Activated naive CD8-positive, alpha-beta T cell treated with anti-CD3 and anti-CD28 coated beads, Interleukin-2, amount 10 ng/mL, durations not matched to agents 7 days and 5 days (primary cell): ENCODE measurements around the gene DHH. TPM values are rescaled to one million over a fixed set of nuclear protein-coding genes. Genes with fewer than 3 reads are reported as not detected.
"Not testable (repeated sequence)": the region's sequence is repeated elsewhere in the genome, so short reads cannot be mapped to it uniquely, and the experiment has no call there.

ENCODE experiments used
- ATAC-seq: fragments of 150-1000 bp; cut with Tn5 transposase; one replicate; pipeline ENCODE4 v1.10.0; 2021; ENCODE audit warnings: low read depth, moderate library complexity
- POLR2A ChIA-PET: fragments of 350-600 bp; sonication (Branson Sonifier 250); formaldehyde crosslinking; loops from one replicate; lab custom pipeline; 2021; ENCODE audit warnings: antibody characterized with exemption; lab: Charles Lee
- DNase-seq: peaks from one replicate; pipeline ENCODE4 v3.0.0; 2021
- H3K27ac Mint-ChIP-seq: one replicate; pipeline ENCODE4 v1.8.0; 2022; ENCODE audit warnings: mild to moderate bottlenecking, mixed read lengths
- H3K27me3 Mint-ChIP-seq: one replicate; pipeline ENCODE4 v1.8.0; 2022; ENCODE audit warnings: mild to moderate bottlenecking, moderate library complexity, mixed read lengths
- H3K36me3 Mint-ChIP-seq: one replicate; pipeline ENCODE4 v1.8.0; 2021; ENCODE audit warnings: mild to moderate bottlenecking, mixed read lengths
- H3K4me1 Mint-ChIP-seq: one replicate; pipeline ENCODE4 v1.8.0; 2021; ENCODE audit warnings: mixed read lengths
- H3K4me3 Mint-ChIP-seq: one replicate; pipeline ENCODE4 v1.8.0; 2022; ENCODE audit warnings: mild to moderate bottlenecking, moderate library complexity, mixed read lengths
- H3K9me3 Mint-ChIP-seq: one replicate; pipeline ENCODE4 v1.8.0; 2021; ENCODE audit warnings: mixed read lengths
- total RNA-seq, 2 experiments: library from RNA; stranded (reverse); gene quantifications; one replicate each; pipeline ENCODE4 v1.2.3, GENCODE V29; 2021

The DHH gene
- total RNA-seq, 2 experiments from 2014 or later = 0.11 to 0.25 TPM

GRCh38 chr12:49129332-49130150, 34.9 kb upstream of the DHH start:
- POLR2A ChIA-PET = interaction anchor here (0.9 to 4.5 kb wide), 21 partner anchors 10 to 612 kb away, joined by 3 to 176 read pairs (median 21); partner anchors contain the start of genes DHH, KMT2D, LMBR1L and RHEBL1
- Mint-ChIP-seq H3K36me3 (peaks cover 39% of the 10 kb centered on the region), H3K27ac (peak overlapping the region; percentile 98), H3K4me1 (peaks cover 48% of the 10 kb centered on the region), H3K27me3 (no peaks in the 10 kb centered on the region), H3K4me3 (peak overlapping the region; percentile 95), H3K9me3 (no peaks in the 10 kb centered on the region)
- DNase-seq (no peak), ATAC-seq (no peak)

GRCh38 chr12:49127971-49128370, 33.4 kb upstream of the DHH start:
- DNase-seq, ATAC-seq, H3K27ac Mint-ChIP-seq, H3K27me3 Mint-ChIP-seq, H3K9me3 Mint-ChIP-seq: not testable (repeated sequence)
- Mint-ChIP-seq H3K4me3 (peak overlapping the region; percentile 49), H3K4me1 (peaks cover 39% of the 10 kb centered on the region), H3K36me3 (peaks cover 39% of the 10 kb centered on the region)
- POLR2A ChIA-PET = interaction anchor here (0.9 to 1.6 kb wide), 7 partner anchors 11 to 108 kb away, joined by 3 to 8 read pairs (median 6); partner anchors contain the start of genes DHH, RHEBL1 and TUBA1A

GRCh38 chr12:49126852-49127763, 32.5 kb upstream of the DHH start:
- Mint-ChIP-seq H3K9me3 (no peaks in the 10 kb centered on the region), H3K36me3 (peaks cover 39% of the 10 kb centered on the region), H3K4me3 (peak overlapping the region; percentile 49), H3K27me3 (no peaks in the 10 kb centered on the region), H3K4me1 (peaks cover 33% of the 10 kb centered on the region), H3K27ac (peak overlapping the region; percentile 27)
- DNase-seq (no peak), ATAC-seq (no peak)
- POLR2A ChIA-PET = interaction anchor here (0.9 to 1.6 kb wide), 8 partner anchors 10 to 139 kb away, joined by 3 to 8 read pairs (median 6); partner anchors contain the start of genes DHH, RHEBL1 and TUBA1A

GRCh38 chr12:49121047-49121696, 26.6 kb upstream of the DHH start:
- POLR2A ChIA-PET = interaction anchor here (1.1 to 6.1 kb wide), 2 partner anchors 10 kb away, joined by 3 to 40 read pairs; partner anchors contain the start of genes LMBR1L and TUBA1B

GRCh38 chr12:49111206-49111605, 16.6 kb upstream of the DHH start:
- no peaks in the 10 kb centered on the region for H3K9me3 Mint-ChIP-seq
- DNase-seq (no peak), ATAC-seq (no peak)
- H3K27ac Mint-ChIP-seq = peak overlapping the region; percentile 94
- peaks cover 23% of the 10 kb centered on the region for H3K4me1 Mint-ChIP-seq
- peaks cover 1% of the 10 kb centered on the region for H3K36me3 Mint-ChIP-seq
- H3K4me3 Mint-ChIP-seq = peak overlapping the region; percentile 96
- POLR2A ChIA-PET = interaction anchor here (0.6 to 5.4 kb wide), 9 partner anchors 10 to 184 kb away, joined by 3 to 55 read pairs (median 4); partner anchors contain the start of genes PRPH, RHEBL1, TUBA1A and TUBA1B
- H3K27me3 Mint-ChIP-seq = no peaks in the 10 kb centered on the region

More at GRCh38 chr12:49121047-49121696, 26.6 kb upstream of the DHH start:
- Mint-ChIP-seq H3K36me3 (no peaks in the 10 kb centered on the region), H3K9me3 (no peaks in the 10 kb centered on the region), H3K4me3 (no peak overlapping the region), H3K4me1 (peaks cover 3% of the 10 kb centered on the region), H3K27me3 (peaks cover 3% of the 10 kb centered on the region), H3K27ac (no peak overlapping the region)
- DNase-seq (no peak), ATAC-seq (no peak)

GRCh38 chr12:49110464-49111155, 16.0 kb upstream of the DHH start, which contains the start of gene LMBR1L:
Gene LMBR1L, minus strand, starts transcription at chr12:49110847. Its CDS starts 292 bp downstream, at chr12:49110555.
- POLR2A ChIA-PET = interaction anchor here (0.5 to 5.4 kb wide), 13 partner anchors 10 to 718 kb away, joined by 3 to 55 read pairs (median 4); partner anchors contain the start of genes DHH, NCKAP5L, PRPH and RHEBL1
- Mint-ChIP-seq H3K27me3 (no peaks in the 10 kb centered on the region), H3K4me1 (peaks cover 23% of the 10 kb centered on the region), H3K27ac (peak within 1 kb of the TSS; percentile 94), H3K4me3 (peak within 1 kb of the TSS; percentile 96), H3K9me3 (no peaks in the 10 kb centered on the region), H3K36me3 (peaks cover 2% of the 10 kb centered on the region)
- peak; percentile 98 for ATAC-seq
- peak; percentile 87 for DNase-seq

GRCh38 chr12:49109641-49110463, 15.3 kb upstream of the DHH start:
- Mint-ChIP-seq H3K27me3 (no peaks in the 10 kb centered on the region), H3K27ac (peak overlapping the region; percentile 94), H3K4me3 (peak overlapping the region; percentile 96), H3K9me3 (no peaks in the 10 kb centered on the region), H3K4me1 (peaks cover 23% of the 10 kb centered on the region), H3K36me3 (peaks cover 2% of the 10 kb centered on the region)
- ATAC-seq (no peak), DNase-seq (no peak)
- POLR2A ChIA-PET = interaction anchor here (0.5 to 5.4 kb wide), 11 partner anchors 11 to 718 kb away, joined by 3 to 55 read pairs (median 4); partner anchors contain the start of genes DHH, NCKAP5L, RHEBL1 and TUBA1A

GRCh38 chr12:49108958-49109404, 14.4 kb upstream of the DHH start:
- POLR2A ChIA-PET = interaction anchor here (1.3 to 5.4 kb wide), 4 partner anchors 22 to 234 kb away, joined by 4 to 55 read pairs (median 12); partner anchors contain the start of genes RHEBL1, TUBA1A and TUBA1B
- Mint-ChIP-seq H3K27ac (peak overlapping the region; percentile 51), H3K27me3 (no peaks in the 10 kb centered on the region), H3K4me1 (peaks cover 29% of the 10 kb centered on the region), H3K4me3 (peak overlapping the region; percentile 96), H3K36me3 (peaks cover 2% of the 10 kb centered on the region), H3K9me3 (no peaks in the 10 kb centered on the region)
- no peak for DNase-seq
- no peak for ATAC-seq

- DNase-seq = no peak
- POLR2A ChIA-PET = interaction anchor here (1.4 to 1.9 kb wide), 2 partner anchors 12 to 25 kb away, joined by 3 to 11 read pairs; partner anchors contain the start of gene TUBA1B
- ATAC-seq = no peak
- H3K36me3 Mint-ChIP-seq = peaks cover 8% of the 10 kb centered on the region
- peaks cover 26% of the 10 kb centered on the region for H3K4me1 Mint-ChIP-seq
- no peaks in the 10 kb centered on the region for H3K9me3 Mint-ChIP-seq
- H3K27me3 Mint-ChIP-seq = no peaks in the 10 kb centered on the region
- H3K27ac Mint-ChIP-seq = no peak overlapping the region
- H3K4me3 Mint-ChIP-seq = no peak overlapping the region
These were observed 11.0 kb upstream of the DHH start for GRCh38 chr12:49105504-49106084.

GRCh38 chr12:49104822-49105221, 10.2 kb upstream of the DHH start:
- H3K4me3 Mint-ChIP-seq = no peak overlapping the region
- H3K27ac Mint-ChIP-seq = no peak overlapping the region
- DNase-seq (no peak), ATAC-seq (no peak)
- peaks cover 25% of the 10 kb centered on the region for H3K4me1 Mint-ChIP-seq
- POLR2A ChIA-PET = interaction anchor here (1.2 to 1.9 kb wide), 3 partner anchors 11 to 26 kb away, joined by 3 to 11 read pairs (median 3); partner anchors contain the start of gene TUBA1B
- H3K9me3 Mint-ChIP-seq = no peaks in the 10 kb centered on the region
- peaks cover 8% of the 10 kb centered on the region for H3K36me3 Mint-ChIP-seq
- no peaks in the 10 kb centered on the region for H3K27me3 Mint-ChIP-seq
